ENCODE measurements around the gene ICAM3. TPM values are rescaled to one million over a fixed set of nuclear protein-coding genes. Genes with fewer than 3 reads are reported as not detected.

Gene ICAM3
- total RNA-seq, 1 donor from 2014 or later = 0.11 TPM

DNA sequence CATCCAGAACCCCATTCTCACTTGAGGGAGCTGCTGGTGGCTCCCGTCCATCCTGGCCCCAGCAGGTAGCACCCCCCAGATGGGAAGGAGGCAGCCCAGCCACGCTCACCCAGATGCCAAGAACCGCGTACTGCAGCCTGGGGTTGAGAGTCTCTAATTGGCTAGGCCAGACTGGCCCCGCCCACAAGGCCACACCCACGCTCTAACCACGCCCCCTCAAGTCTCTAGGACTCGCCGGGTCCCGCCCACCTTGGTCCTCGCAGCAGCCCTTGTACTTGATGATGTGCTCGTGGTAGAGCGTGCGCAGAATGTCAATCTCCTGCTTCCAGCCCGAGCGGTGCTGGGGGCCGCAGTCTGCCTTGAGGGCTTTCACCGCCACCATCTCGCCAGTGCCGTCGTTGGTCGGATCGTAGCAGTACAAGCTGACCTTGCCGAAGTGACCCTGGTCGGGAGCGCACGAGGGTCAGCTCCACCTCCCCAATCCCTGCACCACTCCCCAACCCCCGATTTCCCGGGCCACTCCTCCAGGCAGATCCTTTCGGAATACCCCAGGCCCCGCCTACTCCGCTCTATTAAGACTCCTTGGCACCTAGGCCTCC is 14.5 kb upstream of the ICAM3 start:
- Histone ChIP-seq H3K4me1 (no peaks in the 10 kb centered on the region), H3K36me3 (peaks cover 44 to 63% of the 10 kb centered on the region in 2 donors), H3K27me3 (no peaks in the 10 kb centered on the region), H3K9me3 (no peaks in the 10 kb centered on the region), H3K27ac (no peak overlapping the region), H3K4me3 (no peak overlapping the region)
- TF ChIP-seq, protein P1, sequence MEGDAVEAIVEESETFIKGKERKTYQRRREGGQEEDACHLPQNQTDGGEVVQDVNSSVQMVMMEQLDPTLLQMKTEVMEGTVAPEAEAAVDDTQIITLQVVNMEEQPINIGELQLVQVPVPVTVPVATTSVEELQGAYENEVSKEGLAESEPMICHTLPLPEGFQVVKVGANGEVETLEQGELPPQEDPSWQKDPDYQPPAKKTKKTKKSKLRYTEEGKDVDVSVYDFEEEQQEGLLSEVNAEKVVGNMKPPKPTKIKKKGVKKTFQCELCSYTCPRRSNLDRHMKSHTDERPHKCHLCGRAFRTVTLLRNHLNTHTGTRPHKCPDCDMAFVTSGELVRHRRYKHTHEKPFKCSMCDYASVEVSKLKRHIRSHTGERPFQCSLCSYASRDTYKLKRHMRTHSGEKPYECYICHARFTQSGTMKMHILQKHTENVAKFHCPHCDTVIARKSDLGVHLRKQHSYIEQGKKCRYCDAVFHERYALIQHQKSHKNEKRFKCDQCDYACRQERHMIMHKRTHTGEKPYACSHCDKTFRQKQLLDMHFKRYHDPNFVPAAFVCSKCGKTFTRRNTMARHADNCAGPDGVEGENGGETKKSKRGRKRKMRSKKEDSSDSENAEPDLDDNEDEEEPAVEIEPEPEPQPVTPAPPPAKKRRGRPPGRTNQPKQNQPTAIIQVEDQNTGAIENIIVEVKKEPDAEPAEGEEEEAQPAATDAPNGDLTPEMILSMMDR (IDR thresholded peaks at IDR 0.05) = no peak
- no peak for DNase-seq (ENCODE audit: low spot score in 2 of 2)
- intact Hi-C loops (cut with DNase I) = no loop called here

DNA sequence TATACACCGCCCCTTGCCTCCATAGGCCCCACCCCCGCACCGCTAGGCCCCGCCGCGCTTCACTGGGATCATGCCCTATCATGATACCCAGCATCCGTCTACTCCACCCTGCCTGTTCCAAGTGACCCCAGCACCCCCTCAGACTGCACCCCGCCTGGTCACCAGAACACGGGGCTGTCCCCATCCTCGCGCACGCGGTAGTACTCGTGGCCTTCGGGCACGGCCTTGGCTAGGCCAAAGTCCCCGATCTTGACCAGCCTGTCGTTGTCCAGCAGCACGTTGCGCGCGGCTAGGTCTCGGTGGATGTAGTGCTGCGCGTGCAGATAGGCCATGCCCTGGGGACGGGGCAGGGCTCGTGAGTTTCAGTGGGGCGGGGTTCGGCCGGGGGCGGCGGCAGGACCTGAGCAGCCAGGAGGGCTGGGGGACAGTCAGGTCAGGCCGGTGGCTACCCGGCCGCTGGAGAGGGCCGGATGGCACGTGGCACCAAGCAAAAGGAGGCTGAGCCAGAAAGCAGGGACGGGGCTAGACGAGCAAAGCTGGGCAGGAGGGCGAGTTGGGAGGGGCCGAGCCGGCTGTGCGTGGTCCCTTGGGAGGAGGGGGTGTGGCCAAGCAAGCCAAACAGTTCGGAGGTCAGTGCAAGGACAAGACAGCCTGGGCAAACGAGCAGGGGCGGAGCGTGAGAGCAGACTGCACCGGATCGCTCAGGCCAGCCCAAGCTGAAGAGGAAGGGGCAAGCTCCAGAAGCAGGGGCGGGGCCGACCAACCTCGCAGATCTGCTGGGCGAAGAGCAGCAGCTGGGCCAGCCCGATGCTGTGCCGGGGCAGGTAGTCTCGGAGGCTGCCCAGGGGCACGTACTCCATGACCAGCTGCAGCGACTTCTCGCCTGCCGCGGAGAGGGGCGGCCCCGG is 13.6 kb upstream of the ICAM3 start:
- TF ChIP-seq, protein P1 (IDR thresholded peaks at IDR 0.05) = no peak
- DNase-seq (ENCODE audit: low spot score in 2 of 2) = no peak
- intact Hi-C loops (cut with DNase I) = no loop called here
- Histone ChIP-seq H3K27me3 (no peaks in the 10 kb centered on the region), H3K4me3 (no peak overlapping the region), H3K9me3 (no peaks in the 10 kb centered on the region), H3K36me3 (peaks cover 39 to 57% of the 10 kb centered on the region in 2 donors), H3K27ac (no peak overlapping the region), H3K4me1 (no peaks in the 10 kb centered on the region)

DNA sequence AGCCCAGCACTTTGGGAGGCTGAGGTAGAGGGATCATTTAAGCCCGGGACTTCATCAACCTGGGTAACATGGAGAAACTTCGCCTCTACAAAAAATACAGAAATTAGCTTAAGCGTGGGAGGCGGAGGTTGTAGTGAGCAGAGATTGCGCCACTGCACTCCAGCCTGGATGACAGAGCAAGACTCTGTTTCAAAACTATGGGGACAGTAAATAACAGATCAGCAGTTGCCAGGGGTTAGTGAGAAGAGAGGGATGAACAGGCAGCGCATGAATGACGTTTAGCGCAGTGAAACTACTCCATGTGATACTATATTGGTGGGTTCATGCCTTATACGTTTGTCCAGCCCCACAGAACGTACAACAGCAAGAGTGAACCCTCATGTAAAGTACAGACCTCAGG is 7.1 kb upstream of the ICAM3 start:
- Histone ChIP-seq H3K4me1 (no peaks in the 10 kb centered on the region), H3K4me3 (no peak overlapping the region), H3K36me3 (peaks cover 0 to 5% of the 10 kb centered on the region in 2 donors), H3K27me3 (no peaks in the 10 kb centered on the region), H3K9me3 (no peaks in the 10 kb centered on the region), H3K27ac (no peak overlapping the region)
- TF ChIP-seq, protein P1 (IDR thresholded peaks at IDR 0.05) = no peak
- intact Hi-C loops (cut with DNase I) = no loop called here
- DNase-seq (ENCODE audit: low spot score in 2 of 2) = no peak

DNA sequence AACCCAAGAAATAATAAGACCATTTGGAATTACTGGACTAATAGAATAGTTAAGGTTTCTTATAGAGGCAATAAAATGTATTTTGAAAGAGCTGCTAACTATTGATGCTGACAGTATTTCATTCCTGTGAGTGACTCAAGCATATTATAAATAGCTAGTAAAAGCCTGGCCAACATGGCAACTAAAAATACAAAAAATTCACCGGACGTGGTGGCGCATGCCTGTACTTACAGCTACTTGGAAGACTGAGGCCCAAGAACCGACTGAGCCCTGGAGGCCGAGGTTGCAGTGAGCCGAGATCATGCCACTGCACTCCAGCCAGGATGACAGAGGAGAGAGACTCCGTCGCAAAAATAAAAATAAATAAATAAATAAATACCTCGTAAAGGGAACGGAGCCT is 5.4 kb upstream of the ICAM3 start:
- no peak for DNase-seq (ENCODE audit: low spot score in 2 of 2)
- peak overlapping the region; percentile 50 to 67 for H3K27ac ChIP-seq

DNA sequence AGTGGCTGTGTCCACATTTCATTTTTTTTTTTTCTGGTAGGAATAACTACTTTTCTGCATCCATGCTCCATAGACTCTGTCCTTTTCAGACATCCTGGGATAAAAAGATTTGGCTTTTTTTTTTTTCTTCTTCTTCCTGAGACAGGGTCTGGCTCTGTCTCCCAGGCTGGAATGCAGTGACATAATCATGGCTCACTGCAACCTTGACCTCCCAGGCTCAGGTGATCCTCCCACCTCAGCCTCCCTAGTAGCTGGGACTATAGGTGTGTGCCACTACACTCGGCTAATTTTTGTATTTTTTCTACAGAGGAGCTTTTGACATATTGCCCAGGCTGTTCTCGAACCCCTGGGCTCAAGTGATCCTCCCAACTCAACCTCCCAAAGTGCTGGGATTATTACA is 4.1 kb upstream of the ICAM3 start:
- Histone ChIP-seq H3K9me3 (no peaks in the 10 kb centered on the region), H3K36me3 (no peaks in the 10 kb centered on the region), H3K4me3 (no peak overlapping the region), H3K27ac (no peak overlapping the region), H3K27me3 (no peaks in the 10 kb centered on the region), H3K4me1 (no peaks in the 10 kb centered on the region)
- TF ChIP-seq, protein P1 (IDR thresholded peaks at IDR 0.05) = no peak
- intact Hi-C loops (cut with DNase I) = no loop called here
- DNase-seq (ENCODE audit: low spot score in 2 of 2) = no peak

More for the DNA sequence above, 5.4 kb upstream of the ICAM3 start:
- no peaks in the 10 kb centered on the region for H3K4me1 ChIP-seq
- TF ChIP-seq, protein P1 (IDR thresholded peaks at IDR 0.05) = no peak
- intact Hi-C loops (cut with DNase I) = no loop called here
- H3K4me3 ChIP-seq = no peak overlapping the region
- no peaks in the 10 kb centered on the region for H3K36me3 ChIP-seq
- no peaks in the 10 kb centered on the region for H3K27me3 ChIP-seq
- no peaks in the 10 kb centered on the region for H3K9me3 ChIP-seq
